H1 (cell line): ENCODE data around the gene CYB5B. TPM values are rescaled to one million over a fixed set of nuclear protein-coding genes. Genes with fewer than 3 reads are reported as not detected.

ENCODE experiments used
- FOSL1 ChIP-seq: IDR thresholded peaks from 2 replicates; pipeline ENCODE4 v1.6.1; 2011; ENCODE audit warnings: mild to moderate bottlenecking, low read depth, low read length, moderate library complexity; ENCODE audit not compliant: insufficient read depth
- KDM4A ChIP-seq: IDR thresholded peaks from one replicate; pipeline ENCODE4 v1.7.1; 2012; ENCODE audit warnings: low read depth, mild to moderate bottlenecking, moderate library complexity, low read length, inconsistent platforms; ENCODE audit not compliant: severe bottlenecking
- PHF8 ChIP-seq: fragments of 200-600 bp; sonication (generic); conservative IDR thresholded peaks from 2 replicates; pipeline ENCODE4 v1.7.1; 2012; ENCODE audit warnings: low read depth, mild to moderate bottlenecking, inconsistent platforms, low read length, moderate library complexity
- SAP30 ChIP-seq: fragments of 300-600 bp; sonication (generic); IDR thresholded peaks from 2 replicates; pipeline ENCODE4 v1.7.1; 2012; ENCODE audit warnings: low read length, moderate library complexity, mild to moderate bottlenecking, inconsistent platforms; ENCODE audit not compliant: insufficient read depth, insufficient replicate concordance
- TEAD4 ChIP-seq: IDR thresholded peaks from 2 replicates; pipeline ENCODE4 v1.6.1; 2012; ENCODE audit warnings: low read depth, low read length, inconsistent platforms, mixed read lengths
- polyA plus RNA-seq, 7 experiments: library from polyadenylated mRNA; depleted of rRNA in 3 of 7; stranded (reverse) in 5 of 7; unstranded in 2 of 7; fragments of >200 nt in 5 of 7; fragments of 200-250 nt in 2 of 7; gene quantifications; 1 replicate in 5 of 7; 2 replicates in 1 of 7; 4 replicates in 1 of 7; pipeline versions ENCODE4 v1.2.1 to v1.2.3, GENCODE V29; 2011 to 2013; ENCODE audit warnings: missing spikeins in 2 of 7, mixed read lengths in 2 of 7
- total RNA-seq: library from RNA; stranded (reverse); fragmentation: NEBNext Ultra II Directional; extraction: Animal tissue kit (Norgen Biotek cat#: 25700); gene quantifications from 2 replicates; pipeline ENCODE4 v1.2.1, GENCODE V29; 2021

CYB5B gene
- total and polyA plus RNA-seq, 2 of the 8 experiments (the other 6 are each of a cell fraction or from before 2014, with no cell fraction given), result 108 to 127 TPM

- TF ChIP-seq SAP30 (no peak), FOSL1 (no peak), TEAD4 (no peak), PHF8 (no peak), KDM4A (no peak)
Observed at GRCh38 chr16:69405326-69405725, 19.1 kb upstream of the CYB5B start (continued).
